Measurements from ENCODE around the gene ZNF385B. TPM values are rescaled to one million over a fixed set of nuclear protein-coding genes. Genes with fewer than 3 reads are reported as not detected.

Gene ZNF385B
- total RNA-seq, 1 donor from 2014 or later, result not detected

GRCh38 chr2:179574061-179574519 is 287.3 kb downstream of the ZNF385B start:
- TF ChIP-seq CTCF (IDR thresholded peaks at IDR 0.05; ENCODE audit: insufficient read depth, low read length, severe bottlenecking), result no peak
- DNase-seq (ENCODE audit: low read depth) (peak; percentile 22), FAIRE-seq (no peak)
- Histone ChIP-seq H3K4me3 (ENCODE audit: low read depth, low read length) (no peak overlapping the region), H3K36me3 (ENCODE audit: control insufficient read depth, insufficient read depth, low read length) (no peaks in the 10 kb centered on the region), H3K27me3 (ENCODE audit: control insufficient read depth, insufficient read depth, low read length) (no peaks in the 10 kb centered on the region)

- Histone ChIP-seq H3K4me3 (ENCODE audit: low read depth, low read length) (no peak overlapping the region), H3K27me3 (ENCODE audit: control insufficient read depth, insufficient read depth, low read length) (no peaks in the 10 kb centered on the region), H3K36me3 (ENCODE audit: control insufficient read depth, insufficient read depth, low read length) (no peaks in the 10 kb centered on the region)
- TF ChIP-seq CTCF (IDR thresholded peaks at IDR 0.05; ENCODE audit: insufficient read depth, low read length, severe bottlenecking), result no peak
- FAIRE-seq (no peak), DNase-seq (ENCODE audit: low read depth) (no peak)
Measured at GRCh38 chr2:179572544-179572943, 288.9 kb downstream of the ZNF385B start.

- H3K4me3 ChIP-seq (ENCODE audit: low read depth, low read length), result no peak overlapping the region
- FAIRE-seq (no peak), DNase-seq (ENCODE audit: low read depth) (no peak)
- no peaks in the 10 kb centered on the region for H3K27me3 ChIP-seq (ENCODE audit: control insufficient read depth, insufficient read depth, low read length)
- no peak for TF ChIP-seq CTCF (IDR thresholded peaks at IDR 0.05; ENCODE audit: insufficient read depth, low read length, severe bottlenecking)
- H3K36me3 ChIP-seq (ENCODE audit: control insufficient read depth, insufficient read depth, low read length), result no peaks in the 10 kb centered on the region
Measured at GRCh38 chr2:179571721-179572120, 289.7 kb downstream of the ZNF385B start.

GRCh38 chr2:179571252-179571651 is 290.2 kb downstream of the ZNF385B start:
- TF ChIP-seq CTCF (IDR thresholded peaks at IDR 0.05; ENCODE audit: insufficient read depth, low read length, severe bottlenecking), result no peak

GRCh38 chr2:179569831-179570233 is 291.6 kb downstream of the ZNF385B start:
- FAIRE-seq, result no peak
- no peaks in the 10 kb centered on the region for H3K36me3 ChIP-seq (ENCODE audit: control insufficient read depth, insufficient read depth, low read length)
- no peaks in the 10 kb centered on the region for H3K27me3 ChIP-seq (ENCODE audit: control insufficient read depth, insufficient read depth, low read length)
- no peak for TF ChIP-seq CTCF (IDR thresholded peaks at IDR 0.05; ENCODE audit: insufficient read depth, low read length, severe bottlenecking)
- peak; percentile 89 for DNase-seq (ENCODE audit: low read depth)
- no peak overlapping the region for H3K4me3 ChIP-seq (ENCODE audit: low read depth, low read length)

More at GRCh38 chr2:179571252-179571651, 290.2 kb downstream of the ZNF385B start:
- Histone ChIP-seq H3K4me3 (ENCODE audit: low read depth, low read length) (no peak overlapping the region), H3K36me3 (ENCODE audit: control insufficient read depth, insufficient read depth, low read length) (no peaks in the 10 kb centered on the region), H3K27me3 (ENCODE audit: control insufficient read depth, insufficient read depth, low read length) (no peaks in the 10 kb centered on the region)
- DNase-seq (ENCODE audit: low read depth) (no peak), FAIRE-seq (no peak)

GRCh38 chr2:179565807-179566206 is 295.6 kb downstream of the ZNF385B start:
- Histone ChIP-seq H3K36me3 (ENCODE audit: control insufficient read depth, insufficient read depth, low read length) (no peaks in the 10 kb centered on the region), H3K27me3 (ENCODE audit: control insufficient read depth, insufficient read depth, low read length) (no peaks in the 10 kb centered on the region), H3K4me3 (ENCODE audit: low read depth, low read length) (no peak overlapping the region)
- no peak for FAIRE-seq
- no peak for TF ChIP-seq CTCF (IDR thresholded peaks at IDR 0.05; ENCODE audit: insufficient read depth, low read length, severe bottlenecking)
- DNase-seq (ENCODE audit: low read depth), result no peak

Measured in bronchial epithelial cell (primary cell).